SKM-1 treated with dmso at 0.1 percent for 144 hours (cell line): Measurements from ENCODE around the gene OTOP2.
"Not testable (repeated sequence)": the region's sequence is repeated elsewhere in the genome, so short reads cannot be mapped to it uniquely, and the experiment has no call there.

ENCODE experiments used
- DNase-seq: peaks from one replicate; lab custom pipeline; 2025; ENCODE audit not compliant: unreplicated experiment; lab: John Stamatoyannopoulos, UW

OTOP2 gene

DNA sequence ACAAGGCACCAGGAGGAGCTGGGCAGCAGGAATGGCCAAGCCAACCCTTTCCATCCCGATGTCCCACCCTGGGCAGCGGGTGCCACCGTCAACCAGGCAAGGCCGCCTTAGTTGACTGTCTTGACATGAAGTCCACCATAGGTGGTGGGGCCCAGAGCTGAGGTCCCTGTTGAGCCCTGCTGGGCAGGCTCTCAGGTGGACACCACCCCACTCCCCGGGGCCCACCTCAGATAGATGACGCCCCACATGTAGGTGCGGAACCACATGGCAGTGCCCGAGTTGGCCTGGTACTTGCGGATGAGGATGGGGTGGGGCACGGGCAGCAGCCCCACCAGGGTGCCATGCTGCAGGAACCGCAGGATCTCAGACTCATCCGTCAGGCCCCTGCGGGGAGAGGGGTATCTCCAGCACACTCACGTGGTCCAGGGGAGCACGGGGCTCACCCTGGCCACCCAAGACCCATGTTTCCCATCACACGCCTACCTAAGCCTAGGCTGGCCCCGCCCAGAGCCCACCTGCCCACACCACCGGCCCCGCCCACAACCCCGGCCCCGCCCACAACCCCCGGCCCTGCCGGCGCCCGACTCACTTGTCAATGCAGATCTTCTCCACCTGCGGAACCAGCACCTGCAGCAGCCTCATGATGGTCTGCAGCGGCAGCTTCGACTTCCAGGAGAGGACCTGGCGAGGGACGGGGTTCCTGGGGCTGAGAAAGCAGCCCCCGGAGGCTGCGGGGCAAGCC is 27.8 kb downstream of the OTOP2 start:
- DNase-seq: no peak

DNA sequence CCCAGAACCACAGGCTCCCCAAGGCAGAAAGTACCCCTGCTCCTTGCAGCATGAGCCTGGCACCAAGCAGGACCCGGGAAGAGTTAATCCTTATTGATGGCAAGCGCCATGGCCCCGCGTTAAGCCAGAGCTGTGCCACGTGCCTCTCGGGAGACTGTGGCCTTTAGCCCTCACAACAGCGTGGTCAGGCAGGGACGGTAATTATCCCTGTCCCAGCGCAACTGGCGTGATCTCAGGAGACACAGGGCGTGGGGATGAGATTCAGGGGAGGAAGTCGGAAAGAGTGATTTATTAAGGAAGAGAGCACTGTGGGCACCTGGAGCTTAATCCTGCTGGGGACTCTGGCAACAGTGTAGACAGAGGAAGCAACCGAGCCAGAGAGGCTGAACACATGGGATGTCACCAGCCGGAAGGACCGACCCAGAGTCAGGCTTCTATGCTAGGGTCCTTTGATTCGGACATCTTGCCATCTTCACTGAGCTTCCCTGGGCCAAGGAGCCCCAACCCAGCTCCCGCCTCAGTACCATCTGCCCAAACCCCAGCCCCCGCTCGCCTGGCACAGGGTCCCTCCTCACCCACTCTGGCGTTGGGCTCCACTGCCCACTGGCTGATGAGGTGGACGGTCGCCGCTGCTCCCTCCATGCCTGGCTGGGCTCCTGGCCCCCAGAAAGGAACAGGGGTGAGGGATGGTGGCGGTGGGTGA is 28.5 kb downstream of the OTOP2 start:
- DNase-seq: no peak

DNA sequence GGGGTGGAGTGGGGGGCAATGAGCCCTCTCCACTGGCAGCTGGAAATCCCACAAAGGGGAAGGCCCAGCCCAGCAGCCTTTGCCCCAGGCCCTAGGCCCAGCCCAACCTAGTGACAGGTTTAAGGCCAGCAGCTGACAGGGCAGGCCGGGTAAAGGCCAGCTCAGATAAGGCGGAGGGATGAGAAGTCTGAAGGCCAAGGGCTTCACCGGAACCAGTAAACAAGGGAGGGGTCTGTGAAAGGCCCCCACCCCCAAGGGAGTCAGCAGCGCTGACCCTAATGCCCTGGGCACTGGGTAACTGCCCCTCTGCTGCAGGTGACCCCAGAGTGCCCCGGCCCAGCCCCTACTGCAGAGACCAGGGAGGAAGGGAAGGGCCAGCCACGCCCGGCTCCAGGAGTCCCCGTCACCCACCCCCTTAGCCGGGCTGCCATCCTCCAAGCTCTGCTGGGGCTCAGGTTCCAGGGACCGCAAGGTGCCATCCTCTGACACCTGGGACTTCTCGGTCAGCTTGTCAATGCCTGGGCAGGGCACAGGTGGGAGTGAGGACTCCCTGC is 29.1 kb downstream of the OTOP2 start:
- DNase-seq: no peak

DNA sequence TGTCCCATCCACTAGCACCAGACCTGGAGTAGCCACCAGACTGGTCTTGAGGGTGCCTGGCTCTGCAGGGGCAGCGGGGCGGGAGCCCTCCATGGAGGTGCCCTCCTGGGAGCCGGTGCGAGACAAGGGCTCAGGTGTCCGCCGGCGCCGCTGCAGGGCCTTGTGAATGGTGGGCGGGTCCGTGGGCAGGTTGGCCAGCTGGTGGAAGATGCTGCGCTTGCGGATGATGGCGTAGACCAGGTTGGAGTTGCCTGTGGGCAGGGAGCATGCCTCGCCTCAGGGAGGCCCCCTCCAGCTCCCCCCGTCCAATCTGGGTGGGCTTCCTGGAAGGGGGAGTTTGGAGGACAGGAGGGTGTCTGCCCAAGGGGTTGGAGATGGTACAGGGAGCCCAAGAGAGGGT is 30.0 kb downstream of the OTOP2 start:
- DNase-seq: no peak

DNA sequence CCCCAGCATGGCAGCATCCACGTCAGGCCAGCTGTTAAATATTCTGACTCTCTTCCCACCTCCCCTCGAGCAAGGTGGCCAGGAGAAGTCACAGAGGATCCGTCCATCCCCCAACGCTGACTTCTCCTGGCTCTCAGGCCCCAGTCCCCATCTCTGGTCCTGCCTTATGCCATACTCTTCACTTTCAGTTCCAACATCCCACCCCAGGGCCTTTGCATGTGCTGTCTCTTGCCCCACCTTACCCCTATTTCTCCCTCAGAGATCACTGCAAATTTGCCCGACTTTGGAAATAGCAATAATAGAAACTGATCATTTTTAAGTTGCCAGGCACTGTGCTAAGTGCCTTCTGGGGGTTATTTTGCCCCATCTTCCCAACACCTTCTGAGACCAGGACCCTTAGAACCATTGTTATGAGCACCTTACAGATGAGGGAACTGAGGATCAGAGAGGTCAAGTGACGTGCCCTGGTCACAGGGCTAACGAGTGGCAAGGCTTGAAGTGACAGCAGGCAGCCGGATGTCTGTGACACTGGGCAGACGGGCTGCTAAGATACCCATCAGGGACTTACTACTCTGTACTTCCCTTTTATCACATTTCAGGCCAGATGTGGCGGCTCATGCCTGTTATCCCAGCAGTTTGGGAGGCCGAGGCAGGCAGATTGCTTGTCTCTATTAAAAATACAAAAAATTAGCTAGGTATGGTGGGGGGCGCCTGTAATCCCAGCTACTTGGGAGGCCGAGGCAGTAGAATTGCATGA is 30.8 kb downstream of the OTOP2 start:
- DNase-seq: no peak

DNA sequence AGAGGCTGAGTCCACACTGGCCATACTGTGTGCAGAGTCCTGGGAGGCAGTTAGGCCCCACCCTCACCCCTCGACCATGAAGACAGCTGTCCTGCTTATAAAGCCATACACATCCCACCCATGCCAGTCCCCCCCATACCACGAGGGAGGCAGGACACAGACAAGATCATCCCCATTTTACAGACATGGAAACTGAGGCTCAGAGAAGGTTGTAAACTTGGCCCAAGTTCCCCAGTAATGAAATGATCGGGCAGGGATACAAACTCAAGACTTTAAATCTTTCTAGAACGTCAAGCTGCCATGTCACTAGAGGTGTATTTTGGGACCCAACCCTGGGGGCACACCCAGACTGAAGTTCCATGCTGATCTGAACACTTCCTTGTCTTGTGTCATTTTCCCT is 32.0 kb downstream of the OTOP2 start:
- no peak for DNase-seq

DNA sequence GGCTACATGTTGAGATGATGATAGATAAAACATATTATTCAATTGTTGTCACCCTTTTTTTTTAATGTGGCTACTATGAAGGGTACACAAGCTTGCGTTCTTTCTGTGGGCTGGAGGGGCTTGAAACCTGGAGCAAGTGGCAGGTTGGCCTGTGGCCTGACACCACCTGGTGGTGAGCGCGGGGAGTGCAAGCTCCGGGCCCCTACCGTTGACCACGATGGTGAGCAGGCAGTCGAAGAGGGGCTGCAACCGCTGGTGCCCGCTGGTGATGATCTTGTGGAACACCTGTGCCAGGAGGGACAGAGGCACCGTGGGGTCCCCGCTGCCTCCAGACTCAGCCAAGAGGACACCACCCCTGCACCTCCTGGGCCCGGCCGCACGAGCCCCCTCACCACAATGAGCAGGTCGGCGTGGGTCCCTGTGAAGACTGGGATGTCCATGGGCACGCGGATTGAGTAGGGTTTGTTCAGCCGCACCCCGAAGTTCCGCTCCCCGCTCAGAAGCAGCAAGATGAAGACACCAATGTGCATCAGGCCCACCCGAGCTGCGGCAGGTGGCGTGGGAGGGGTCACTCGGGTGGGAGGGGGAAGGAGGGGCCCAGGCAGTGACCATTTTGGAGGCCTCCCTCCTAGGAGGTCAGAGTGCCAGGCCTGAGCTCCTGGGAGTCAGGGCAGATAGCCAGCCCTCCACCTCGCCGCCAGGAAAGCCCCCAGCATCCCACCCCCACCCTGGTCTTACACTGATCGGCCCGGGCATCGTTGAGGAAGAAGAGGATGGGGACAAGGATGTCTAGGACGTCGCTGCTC is 34.1 kb downstream of the OTOP2 start:
- peak; percentile 42 for DNase-seq

DNA sequence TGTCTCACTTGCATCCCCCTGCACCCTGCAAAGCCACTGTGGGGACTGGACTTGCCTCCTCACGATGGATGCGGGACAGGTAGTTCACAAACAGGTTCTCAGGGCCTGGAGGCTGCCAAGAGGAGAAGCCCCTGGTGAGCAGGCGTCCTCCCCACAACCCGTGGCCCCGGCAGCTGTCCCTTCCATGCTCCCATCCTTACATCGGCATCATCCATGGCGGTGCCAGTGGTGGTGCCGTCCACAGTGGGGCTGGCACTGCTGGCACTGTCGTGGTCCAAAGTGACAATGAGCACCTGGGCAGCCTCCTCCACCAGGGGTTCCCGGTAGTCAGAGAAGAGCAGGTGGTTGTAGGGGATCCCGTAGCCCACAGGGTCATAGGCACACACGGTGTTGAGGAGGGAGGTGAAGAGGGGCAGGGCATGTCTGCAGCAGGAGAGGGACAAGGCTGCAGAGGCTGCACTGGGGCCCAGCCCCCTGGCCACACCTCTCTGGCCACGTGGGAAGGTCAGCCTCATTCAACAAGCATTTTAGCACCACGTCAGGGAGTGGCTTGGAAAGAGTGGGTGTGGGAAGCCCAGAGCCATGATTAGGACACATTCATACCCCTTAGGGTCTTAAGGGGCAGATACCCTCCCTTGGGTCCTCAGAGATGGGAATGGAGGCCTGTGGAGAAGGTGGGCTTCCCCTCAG is 35.9 kb downstream of the OTOP2 start:
- no peak for DNase-seq

DNA sequence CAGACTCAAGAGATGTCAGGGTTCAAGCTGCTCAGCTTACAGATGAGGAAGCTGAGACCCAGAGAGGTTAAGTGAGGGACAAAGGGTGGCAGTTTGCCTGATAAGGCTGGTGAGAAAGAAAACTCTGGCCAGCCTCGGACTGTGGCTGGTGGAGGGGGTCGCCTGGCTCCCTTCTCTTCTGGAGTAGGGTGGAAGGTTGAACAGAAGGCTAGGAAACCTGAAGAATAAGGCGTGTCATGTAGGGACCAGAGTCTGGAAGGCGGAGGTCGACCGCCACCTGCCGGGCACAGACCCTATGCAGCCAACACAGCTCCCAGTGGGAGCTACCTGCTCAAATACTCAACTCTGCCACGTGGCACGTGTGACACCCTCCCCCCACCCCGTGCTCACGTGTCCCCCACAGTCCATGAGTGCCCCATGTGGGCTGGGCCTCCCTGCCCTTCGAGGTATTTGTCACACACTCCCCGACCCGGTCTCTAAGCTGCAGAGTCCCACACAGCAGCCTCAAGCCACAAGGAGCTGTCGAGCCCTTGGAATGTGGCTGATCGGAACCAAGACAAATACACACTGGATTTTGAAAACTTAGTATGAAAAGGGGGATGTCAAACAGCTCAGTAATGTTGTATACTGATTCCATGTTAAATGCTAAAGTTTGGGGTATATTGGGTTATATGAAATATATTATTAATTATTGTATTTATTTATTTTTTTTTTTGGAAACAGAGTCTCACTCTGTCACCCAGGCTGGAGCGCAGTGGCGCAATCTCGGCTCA is 36.7 kb downstream of the OTOP2 start:
- DNase-seq: peak; percentile 65

DNA sequence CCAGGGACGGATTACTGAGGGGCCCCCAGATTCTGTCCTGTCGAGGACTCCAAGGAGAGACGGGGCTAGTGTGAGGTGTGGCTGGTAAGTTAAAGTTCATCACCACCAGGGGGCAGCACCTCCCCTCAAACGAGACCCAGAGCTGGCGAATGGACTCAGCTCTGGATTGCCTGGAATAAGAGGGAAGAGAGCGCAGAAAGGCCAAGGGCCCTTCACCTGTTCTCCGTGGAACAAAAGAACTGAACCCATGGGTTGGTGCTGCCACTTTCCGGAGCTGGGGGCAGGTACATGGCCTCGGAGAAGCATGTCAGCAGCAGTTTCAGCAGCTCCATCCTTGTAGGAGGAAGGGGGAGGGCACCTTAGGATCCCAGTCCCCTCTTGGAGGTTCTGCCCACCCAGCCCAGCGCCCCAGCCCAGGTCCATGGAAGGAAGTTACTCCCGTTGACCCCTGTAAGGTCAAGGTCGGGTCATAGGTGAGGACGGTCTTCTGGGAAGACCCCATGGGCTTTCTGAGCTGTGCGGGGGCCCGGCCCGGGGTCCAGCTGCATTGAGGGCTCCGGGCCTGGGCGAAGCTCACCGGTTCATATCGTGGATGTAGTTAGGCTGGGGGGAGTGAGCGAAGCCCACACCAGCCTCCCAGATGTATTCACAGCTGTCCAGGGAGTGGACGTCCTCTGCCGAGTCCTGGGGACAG is 37.7 kb downstream of the OTOP2 start:
- peak; percentile 80 for DNase-seq

DNA sequence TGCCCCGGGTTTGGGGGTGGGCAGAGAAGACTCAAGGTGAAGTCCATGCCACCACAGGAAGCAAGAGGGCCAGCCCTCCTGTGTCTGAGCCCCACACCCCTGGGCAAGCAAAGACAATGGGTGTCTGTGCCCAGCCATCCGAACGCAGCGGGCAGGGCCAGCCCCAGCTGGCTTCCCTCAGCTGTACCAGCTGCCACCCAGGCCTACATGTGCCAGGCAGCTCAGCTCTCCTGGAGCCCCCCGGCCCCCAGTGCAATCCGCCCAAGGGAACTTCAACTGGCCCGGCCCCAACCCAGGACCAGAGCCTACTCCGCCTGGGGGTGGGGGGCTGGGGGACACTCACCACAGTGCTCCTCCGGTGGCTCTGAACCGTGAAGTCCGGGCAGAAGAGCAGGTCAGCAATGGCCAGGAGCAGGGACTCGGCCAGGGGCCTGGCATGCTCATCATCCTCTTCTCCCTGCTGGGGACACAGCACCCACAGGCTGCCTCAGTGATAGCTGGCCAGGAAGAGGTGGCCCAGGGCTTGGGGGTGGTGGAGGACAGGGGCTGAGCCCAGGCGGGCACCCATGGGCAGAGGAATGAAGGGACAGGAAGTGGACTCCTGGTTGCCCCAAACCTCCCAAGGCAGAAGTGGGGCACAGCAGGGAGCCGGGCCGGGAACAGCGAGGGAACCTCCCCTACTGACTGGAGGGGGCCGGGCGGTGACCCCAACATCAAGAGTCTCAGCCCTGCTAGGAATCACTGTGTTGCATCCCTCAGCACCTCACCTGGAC is 38.7 kb downstream of the OTOP2 start:
- no peak for DNase-seq

DNA sequence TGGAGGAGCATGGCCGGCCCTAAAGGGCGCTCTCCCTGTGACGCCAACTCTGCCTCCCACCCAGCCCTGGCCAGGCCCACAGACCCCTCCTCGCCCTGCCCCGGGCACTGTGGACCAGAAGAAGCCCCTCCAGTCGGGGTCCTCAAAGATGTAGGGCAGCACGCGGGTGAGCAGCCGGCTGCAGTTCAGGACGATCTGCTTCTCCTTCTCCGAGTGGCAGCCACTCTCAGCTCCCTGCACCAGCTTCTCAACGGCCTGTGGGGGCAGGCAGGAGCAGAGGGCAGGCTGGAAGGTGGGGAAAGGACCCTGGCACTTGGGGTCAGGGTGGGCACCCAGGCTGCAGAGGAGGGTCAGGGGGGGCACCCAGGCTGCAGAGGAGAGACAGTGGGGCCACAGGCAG is 39.6 kb downstream of the OTOP2 start:
- no peak for DNase-seq

DNA sequence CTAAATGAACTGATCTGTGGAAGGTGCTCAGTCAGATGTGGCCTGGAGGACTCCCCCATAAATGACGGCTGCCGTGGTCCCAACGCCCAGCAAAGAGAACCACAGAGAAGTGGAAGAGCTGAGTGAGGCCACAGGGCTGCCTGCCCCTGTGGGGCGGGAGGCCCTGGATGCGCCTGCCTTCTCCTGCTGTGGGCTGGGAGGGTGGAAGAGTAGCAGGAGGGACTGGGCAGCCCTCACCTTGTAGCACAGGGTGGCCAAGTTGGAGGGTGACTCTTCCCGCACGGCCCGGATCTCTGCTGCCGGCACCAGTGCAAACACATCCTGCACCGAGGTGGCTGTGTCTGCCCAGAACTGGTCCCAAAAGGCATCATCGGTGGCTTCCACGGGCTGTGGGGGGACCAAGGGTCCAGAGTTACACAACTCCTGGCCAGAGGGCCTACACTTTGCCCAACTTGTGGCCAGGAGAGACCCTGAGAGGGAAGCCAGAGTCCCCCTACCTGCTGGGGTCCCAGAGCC is 40.2 kb downstream of the OTOP2 start:
- no peak for DNase-seq

DNA sequence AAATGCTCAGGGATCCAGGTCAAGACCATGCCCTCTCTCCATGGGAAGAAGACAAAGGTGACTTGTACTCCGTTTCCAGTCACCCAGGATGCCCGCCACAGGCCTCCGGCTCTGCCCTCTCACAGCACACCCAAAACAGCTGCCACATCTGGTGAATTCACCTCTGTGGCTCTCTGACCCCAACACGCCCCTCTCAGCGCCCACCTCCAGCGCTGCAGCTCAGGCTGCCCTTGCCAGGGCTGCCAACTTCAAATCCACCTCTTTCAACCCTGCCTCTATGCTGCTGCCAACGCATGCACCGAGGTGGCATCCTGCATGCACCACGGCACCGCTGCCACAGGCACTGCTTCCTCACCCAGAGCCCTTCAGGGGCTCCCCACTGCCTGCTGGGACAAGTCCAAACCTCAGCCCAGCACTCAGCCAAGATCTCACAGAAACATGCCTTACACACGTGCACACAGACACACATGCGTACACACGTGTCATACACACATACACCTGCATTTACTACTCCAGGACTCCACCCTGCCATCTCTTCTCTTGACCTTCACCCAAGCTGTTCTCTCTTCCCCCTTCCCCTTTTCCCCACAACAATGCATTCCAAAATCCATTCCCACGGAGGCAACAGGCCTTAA is 41.0 kb downstream of the OTOP2 start:
- DNase-seq: no peak

DNA sequence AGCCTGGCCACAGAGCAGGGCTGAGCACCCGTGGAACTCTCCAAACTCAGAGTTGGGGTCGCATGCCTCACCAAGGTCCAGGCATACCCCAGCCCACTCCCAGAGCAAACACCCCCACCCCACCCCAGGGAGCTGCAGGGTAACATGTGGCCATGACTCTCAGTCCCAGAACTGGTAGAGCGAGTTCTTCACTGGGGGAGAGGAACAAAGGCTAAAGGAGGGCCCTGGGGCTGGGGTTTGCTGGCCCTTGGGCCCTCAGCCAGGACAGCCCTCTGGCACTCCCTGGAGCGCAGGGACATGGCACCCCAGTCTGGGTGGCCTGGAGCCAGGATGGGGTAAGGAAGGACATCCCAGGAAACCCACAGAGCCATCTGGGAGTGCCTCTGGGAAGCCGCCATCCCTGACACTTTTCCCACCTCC is 44.3 kb downstream of the OTOP2 start:
- no peak for DNase-seq

DNA sequence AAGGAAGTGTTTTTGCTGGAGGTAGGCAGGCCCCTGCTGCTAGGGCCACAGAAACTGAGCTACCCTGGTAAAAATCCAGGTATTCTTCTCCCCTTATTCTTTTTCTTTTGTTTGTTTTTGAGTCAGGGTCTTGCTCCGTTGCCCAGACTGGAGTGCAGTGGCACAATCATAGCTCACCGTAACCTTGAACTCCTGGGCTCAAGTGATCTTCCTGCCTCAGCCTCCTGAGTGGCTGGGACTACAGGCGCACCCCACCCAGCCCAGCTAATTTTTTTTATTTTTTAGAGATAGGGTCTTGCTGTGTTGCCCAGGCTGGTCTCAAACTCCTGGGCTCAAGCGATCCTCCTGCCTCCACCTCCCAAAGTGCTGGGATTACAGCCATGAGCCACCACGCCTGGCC is 45.4 kb downstream of the OTOP2 start:
- DNase-seq: not testable (repeated sequence)

DNA sequence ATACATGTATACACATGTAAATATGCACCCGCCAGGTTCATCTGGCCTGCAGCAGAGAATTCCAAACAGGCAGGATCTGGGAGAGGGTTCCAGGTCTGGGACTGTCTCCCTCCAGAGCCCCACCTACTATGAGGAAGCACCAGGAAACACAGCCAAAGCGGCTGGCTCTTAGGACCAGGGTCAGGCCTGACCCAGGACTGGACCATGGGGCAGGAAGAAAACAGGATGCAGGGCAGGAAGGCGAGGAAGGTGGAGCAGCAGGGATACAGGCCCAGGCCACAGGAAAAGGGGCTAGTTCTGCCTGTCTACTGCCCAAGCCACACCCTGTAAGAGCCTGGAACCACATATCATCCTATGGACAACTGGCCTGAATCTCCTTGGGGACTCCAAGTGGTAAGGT is 46.3 kb downstream of the OTOP2 start:
- no peak for DNase-seq
